ENCODE measurements around the gene MUC22. TPM values are rescaled to one million over a fixed set of nuclear protein-coding genes. Genes with fewer than 3 reads are reported as not detected.
"Not testable (repeated sequence)": the region's sequence is repeated elsewhere in the genome, so short reads cannot be mapped to it uniquely, and the experiment has no call there.

The MUC22 gene
- total RNA-seq, 1 donor from 2014 or later: 1.6 TPM

DNA sequence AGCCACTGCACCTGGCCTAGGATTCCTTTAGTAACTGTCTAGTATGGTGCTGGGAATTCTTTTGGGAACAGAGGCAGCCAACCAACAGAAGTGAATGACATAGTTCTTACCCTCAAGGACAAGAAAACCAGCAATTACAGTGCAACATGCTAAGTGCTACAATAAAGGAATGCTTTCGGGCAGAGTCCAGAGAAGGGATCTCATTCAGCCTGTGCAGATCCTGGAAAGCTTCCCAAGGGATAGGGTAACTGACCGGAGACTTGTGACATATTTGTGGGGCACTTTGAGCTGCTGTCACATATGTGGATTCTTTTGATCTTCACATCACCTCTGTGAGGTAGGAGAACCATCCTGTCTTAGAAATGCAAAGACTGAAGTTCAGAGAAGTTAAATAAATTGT, 55.3 kb downstream of the MUC22 start:
- Mint-ChIP-seq H3K4me3 (peak overlapping the region; percentile 69), H3K27me3 (no peaks in the 10 kb centered on the region), H3K36me3 (no peaks in the 10 kb centered on the region), H3K9me3 (peaks cover 5% of the 10 kb centered on the region), H3K4me1 (ENCODE audit: unreplicated experiment) (peaks cover 19% of the 10 kb centered on the region), H3K27ac (peak overlapping the region; percentile 93)
- no peak for TF ChIP-seq CTCF (conservative IDR thresholded peaks at IDR 0.05)
- no peak for DNase-seq (ENCODE audit: extremely low spot score, unreplicated experiment)

DNA sequence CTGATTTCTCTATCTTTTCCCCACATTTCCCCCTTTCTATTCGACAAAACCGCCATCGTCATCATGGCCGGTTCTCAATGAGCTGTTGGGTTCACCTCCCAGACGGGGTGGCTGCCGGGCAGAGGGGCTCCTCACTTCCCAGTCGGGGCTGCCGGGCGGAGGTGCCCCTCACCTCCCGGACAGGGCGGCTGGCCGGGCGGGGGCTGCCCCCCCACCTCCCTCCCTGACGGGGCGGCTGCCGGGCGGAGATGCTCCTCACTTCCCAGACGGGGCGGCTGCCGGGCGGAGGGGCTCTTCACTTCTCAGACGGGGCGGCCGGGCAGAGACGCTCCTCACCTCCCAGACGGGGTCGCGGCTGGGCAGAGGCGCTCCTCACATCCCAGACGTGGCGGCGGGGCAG, 56.8 kb downstream of the MUC22 start:
- not testable (repeated sequence) for H3K27ac Mint-ChIP-seq; H3K9me3 Mint-ChIP-seq; H3K27me3 Mint-ChIP-seq; H3K36me3 Mint-ChIP-seq; DNase-seq (ENCODE audit: extremely low spot score, unreplicated experiment); H3K4me3 Mint-ChIP-seq
- peaks cover 23% of the 10 kb centered on the region for H3K4me1 Mint-ChIP-seq (ENCODE audit: unreplicated experiment)

GRCh38 chr6:31067891-31068668, 57.8 kb downstream of the MUC22 start:
- H3K9me3 Mint-ChIP-seq; H3K36me3 Mint-ChIP-seq; H3K27ac Mint-ChIP-seq; H3K4me3 Mint-ChIP-seq; H3K27me3 Mint-ChIP-seq; DNase-seq (ENCODE audit: extremely low spot score, unreplicated experiment): not testable (repeated sequence)
- peaks cover 27% of the 10 kb centered on the region for H3K4me1 Mint-ChIP-seq (ENCODE audit: unreplicated experiment)

GRCh38 chr6:31068669-31069340, 58.5 kb downstream of the MUC22 start:
- peaks cover 5% of the 10 kb centered on the region for H3K9me3 Mint-ChIP-seq
- no peak overlapping the region for H3K4me3 Mint-ChIP-seq
- no peaks in the 10 kb centered on the region for H3K27me3 Mint-ChIP-seq
- TF ChIP-seq CTCF (conservative IDR thresholded peaks at IDR 0.05): peak; percentile 94
- DNase-seq (ENCODE audit: extremely low spot score, unreplicated experiment): peak; percentile 80
- H3K36me3 Mint-ChIP-seq: no peaks in the 10 kb centered on the region
- peaks cover 27% of the 10 kb centered on the region for H3K4me1 Mint-ChIP-seq (ENCODE audit: unreplicated experiment)
- peak overlapping the region; percentile 46 for H3K27ac Mint-ChIP-seq

DNA sequence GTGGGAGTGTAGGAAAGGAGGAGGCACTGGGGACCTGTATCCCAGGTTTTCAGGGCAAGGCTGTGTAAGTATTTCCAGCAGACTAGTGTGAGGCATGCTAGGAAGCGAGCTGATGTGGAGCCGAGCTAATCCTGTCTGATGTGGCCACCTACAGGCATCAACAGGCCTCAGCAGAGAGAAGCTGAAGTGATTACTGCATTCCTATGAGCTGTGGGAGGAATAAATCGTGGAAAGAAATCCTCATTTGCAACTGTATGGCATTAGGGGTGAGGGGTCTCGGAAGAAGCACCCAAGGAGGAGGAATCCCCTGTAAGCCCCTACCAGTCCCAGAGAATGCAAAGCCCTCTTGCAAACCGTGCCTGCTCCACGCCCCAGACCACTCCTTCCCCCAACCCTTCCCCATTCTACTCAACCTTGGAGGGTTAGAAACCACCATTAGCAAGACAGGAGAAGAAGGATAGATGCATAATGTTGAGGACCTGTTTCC, 60.5 kb downstream of the MUC22 start:
- Mint-ChIP-seq H3K9me3 (peaks cover 5% of the 10 kb centered on the region), H3K27ac (peak overlapping the region; percentile 44), H3K36me3 (no peaks in the 10 kb centered on the region), H3K4me1 (ENCODE audit: unreplicated experiment) (peaks cover 31% of the 10 kb centered on the region), H3K27me3 (no peaks in the 10 kb centered on the region), H3K4me3 (no peak overlapping the region)
- DNase-seq (ENCODE audit: extremely low spot score, unreplicated experiment): no peak
- peak; percentile 72 for TF ChIP-seq CTCF (conservative IDR thresholded peaks at IDR 0.05)

- DNase-seq (ENCODE audit: extremely low spot score, unreplicated experiment): no peak
- H3K4me1 Mint-ChIP-seq (ENCODE audit: unreplicated experiment): peaks cover 18% of the 10 kb centered on the region
- no peak overlapping the region for H3K27ac Mint-ChIP-seq
- H3K4me3 Mint-ChIP-seq: no peak overlapping the region
- no peaks in the 10 kb centered on the region for H3K36me3 Mint-ChIP-seq
- no peaks in the 10 kb centered on the region for H3K9me3 Mint-ChIP-seq
- H3K27me3 Mint-ChIP-seq: no peaks in the 10 kb centered on the region
- no peak for TF ChIP-seq CTCF (conservative IDR thresholded peaks at IDR 0.05)
Measured at GRCh38 chr6:31074401-31074800, 64.1 kb downstream of the MUC22 start.
